SK-N-SH (cell line): ENCODE data around the gene CCAR1. TPM values are rescaled to one million over a fixed set of nuclear protein-coding genes. Genes with fewer than 3 reads are reported as not detected.

Source experiments
- CTCF ChIA-PET: fragments of 300-600, 350-600 bp; formaldehyde crosslinking; extraction: SDS; loops from one replicate; lab custom pipeline; 2021; lab: Yijun Ruan, JAX
- POLR2A ChIA-PET: fragments of 350-600 bp; sonication (Branson Sonifier 250); formaldehyde crosslinking; extraction: SDS; loops from one replicate; lab custom pipeline; 2020; ENCODE audit warnings: antibody characterized with exemption, inconsistent platforms; lab: Yijun Ruan, JAX
- DNase-seq: peaks from one replicate; pipeline ENCODE4 v3.0.0; 2012
- H2AFZ ChIP-seq: fragments of 200-600 bp; sonication (generic); 2 replicates; pipeline ENCODE4 v1.8.1; 2016; ENCODE audit warnings: antibody characterized with exemption, mild to moderate bottlenecking, low read depth
- H3F3A ChIP-seq: fragments of 200-600 bp; sonication (generic); replicated peaks from 2 replicates; pipeline ENCODE3; 2016; ENCODE audit warnings: antibody characterized with exemption, mild to moderate bottlenecking; ENCODE audit not compliant: insufficient read depth
- H3K27ac ChIP-seq, 2 experiments: fragments of 200-500 bp in 1 of 2; fragments of 200-600 bp in 1 of 2; sonication (Bioruptor generic) in 1 of 2; sonication (generic), shearing (Covaris generic) in 1 of 2; 2 replicates each; pipeline versions ENCODE4 v1.5.1 to v1.6.1; 2014 to 2016; ENCODE audit warnings: low read depth in 2 of 2, inconsistent platforms in 1 of 2, low read length in 1 of 2, mild to moderate bottlenecking in 1 of 2, mixed read lengths in 1 of 2
- H3K27me3 ChIP-seq: fragments of 200-600 bp; sonication (generic), shearing (Covaris generic); 2 replicates; pipeline ENCODE4 v1.6.1; 2016; ENCODE audit warnings: mixed run types; ENCODE audit not compliant: insufficient read depth
- H3K36me3 ChIP-seq, 2 experiments: fragments of 200-500 bp in 1 of 2; fragments of 200-600 bp in 1 of 2; sonication (Bioruptor generic) in 1 of 2; sonication (generic) in 1 of 2; replicated peaks in 1 of 2; 2 replicates each; pipeline versions ENCODE3 to v1.5.1; 2014 to 2016; ENCODE audit warnings: low read length in 1 of 2, mild to moderate bottlenecking in 1 of 2; ENCODE audit not compliant: insufficient read depth in 2 of 2, control insufficient read depth in 1 of 2
- H3K4me1 ChIP-seq, 2 experiments: fragments of 200-500 bp in 1 of 2; fragments of 200-600 bp in 1 of 2; sonication (Bioruptor generic) in 1 of 2; sonication (generic), shearing (Covaris generic) in 1 of 2; 2 replicates each; pipeline versions ENCODE4 v1.5.1 to v1.6.1; 2014 to 2016; ENCODE audit warnings: low read depth in 1 of 2, low read length in 1 of 2, mixed run types in 1 of 2; ENCODE audit not compliant: insufficient read depth in 2 of 2, control insufficient read depth in 1 of 2
- H3K4me2 ChIP-seq: fragments of 200-600 bp; sonication (generic), shearing (Covaris generic); 2 replicates; pipeline ENCODE4 v1.6.1; 2017; ENCODE audit warnings: mixed run types
- H3K4me3 ChIP-seq, 2 experiments: fragments of 200-500 bp in 1 of 2; fragments of 200-600 bp in 1 of 2; sonication (Bioruptor generic) in 1 of 2; sonication (generic), shearing (Covaris generic) in 1 of 2; 2 replicates each; pipeline versions ENCODE4 v1.5.1 to v1.8.1; 2014 to 2016; ENCODE audit warnings: low read depth in 2 of 2, inconsistent platforms in 1 of 2, low read length in 1 of 2, mild to moderate bottlenecking in 1 of 2, mixed read lengths in 1 of 2, moderate library complexity in 1 of 2
- H3K79me2 ChIP-seq: fragments of 200-600 bp; sonication (generic); 2 replicates; pipeline ENCODE4 v1.8.1; 2017; ENCODE audit warnings: mild to moderate bottlenecking; ENCODE audit not compliant: insufficient read depth
- H3K9ac ChIP-seq: fragments of 200-600 bp; sonication (generic); 2 replicates; pipeline ENCODE4 v1.6.1; 2017; ENCODE audit warnings: mixed run types
- H3K9me2 ChIP-seq: fragments of 200-600 bp; sonication (generic); 2 replicates; pipeline ENCODE4 v1.6.1; 2017; ENCODE audit warnings: mixed run types
- H3K9me3 ChIP-seq: fragments of 200-600 bp; sonication (generic); 2 replicates; pipeline ENCODE4 v1.6.1; 2017; ENCODE audit warnings: mixed run types, mild to moderate bottlenecking, moderate library complexity
- H4K20me1 ChIP-seq: fragments of 200-600 bp; sonication (generic); 2 replicates; pipeline ENCODE4 v1.6.1; 2017; ENCODE audit warnings: mild to moderate bottlenecking, mixed run types; ENCODE audit not compliant: insufficient read depth
- CHD2 ChIP-seq: fragments of 150-350 bp; IDR thresholded peaks from 2 replicates; pipeline ENCODE4 v1.6.1; 2018; ENCODE audit warnings: low read length; ENCODE audit not compliant: partially characterized antibody
- ELF1 ChIP-seq: IDR thresholded peaks from 2 replicates; pipeline ENCODE4 v1.4.0; 2012
- EP300 ChIP-seq, 2 experiments: IDR thresholded peaks; 2 replicates each; pipeline versions ENCODE4 v1.4.0 to v1.6.1; 2012; ENCODE audit warnings: borderline replicate concordance in 1 of 2, low read depth in 1 of 2, low read length in 1 of 2
- EZH2phosphoT487 ChIP-seq: fragments of 200-600 bp; sonication (generic); IDR thresholded peaks from 2 replicates; pipeline ENCODE4 v1.6.1; 2017; ENCODE audit warnings: low read depth, mixed run types, mild to moderate bottlenecking, antibody characterized with exemption, moderate library complexity, borderline replicate concordance
- FOSL2 ChIP-seq: IDR thresholded peaks from 2 replicates; pipeline ENCODE4 v1.4.0; 2012; ENCODE audit warnings: low read depth, mild to moderate bottlenecking, moderate library complexity, borderline replicate concordance
- GABPA ChIP-seq: IDR thresholded peaks from 2 replicates; pipeline ENCODE4 v1.4.0; 2012; ENCODE audit warnings: low read depth, mild to moderate bottlenecking
- MEF2A ChIP-seq: IDR thresholded peaks from 2 replicates; pipeline ENCODE4 v1.4.0; 2012; ENCODE audit warnings: low read depth, borderline replicate concordance
- MXI1 ChIP-seq: IDR thresholded peaks from 2 replicates; pipeline ENCODE4 v1.6.1; 2012; ENCODE audit warnings: mild to moderate bottlenecking, low read depth, low read length, improper control_type of control experiment
- NFIC ChIP-seq: IDR thresholded peaks from 2 replicates; pipeline ENCODE4 v1.4.0; 2012; ENCODE audit warnings: borderline replicate concordance
- NRF1 ChIP-seq: IDR thresholded peaks from 2 replicates; pipeline ENCODE4 v1.6.1; 2012; ENCODE audit warnings: low read depth, mild to moderate bottlenecking, low read length
- PBX3 ChIP-seq: IDR thresholded peaks from 2 replicates; pipeline ENCODE4; 2012
- POLR2AphosphoS5 ChIP-seq: IDR thresholded peaks from 2 replicates; pipeline ENCODE4 v1.6.1; 2012; ENCODE audit warnings: low read depth, low read length
- RAD21 ChIP-seq: IDR thresholded peaks from 2 replicates; pipeline ENCODE4 v1.6.1; 2012; ENCODE audit warnings: mild to moderate bottlenecking, low read length
- RCOR1 ChIP-seq: fragments of 150-350 bp; IDR thresholded peaks from 2 replicates; pipeline ENCODE4 v1.6.1; 2017; ENCODE audit warnings: antibody characterized with exemption, low read length
- RFX5 ChIP-seq: IDR thresholded peaks from 2 replicates; pipeline ENCODE4 v1.6.1; 2012; ENCODE audit warnings: mild to moderate bottlenecking, improper control_type of control experiment, low read length
- SIN3A ChIP-seq: IDR thresholded peaks from 2 replicates; pipeline ENCODE4 v1.6.1; 2012; ENCODE audit warnings: low read depth, mild to moderate bottlenecking, low read length, moderate library complexity, borderline replicate concordance
- SMC3 ChIP-seq: IDR thresholded peaks from 2 replicates; pipeline ENCODE4 v1.6.1; 2012; ENCODE audit warnings: low read depth, low read length, improper control_type of control experiment
- TEAD4 ChIP-seq: IDR thresholded peaks from 2 replicates; pipeline ENCODE4 v1.4.0; 2012; ENCODE audit warnings: mild to moderate bottlenecking, borderline replicate concordance; ENCODE audit not compliant: insufficient read depth
- USF1 ChIP-seq: IDR thresholded peaks from 2 replicates; pipeline ENCODE4 v1.4.0; 2012; ENCODE audit warnings: low read depth, borderline replicate concordance
- YY1 ChIP-seq: IDR thresholded peaks from 2 replicates; pipeline ENCODE4 v1.4.0; 2012; ENCODE audit warnings: low read depth, mild to moderate bottlenecking
- WGBS: methylation state at CpG from one replicate; pipeline ENCODE4 v1.1.6; 2017; ENCODE audit warnings: low lambda C conversion rate; 5-methylcytosine and 5-hydroxymethylcytosine counted together
- polyA plus RNA-seq, 3 experiments: library from polyadenylated mRNA; depleted of rRNA; stranded (reverse); fragments of >200 nt; gene quantifications; 2 replicates each; pipeline ENCODE4 v1.2.3, GENCODE V29; 2012
- TF ChIP-seq, protein P1 (sequence below): fragments of 150-350 bp; IDR thresholded peaks from 2 replicates; pipeline ENCODE4 v1.6.1; 2017; ENCODE audit warnings: antibody characterized with exemption, low read length, low read depth, borderline replicate concordance
- TF ChIP-seq, protein P2 (sequence below): fragments of 150-350 bp; IDR thresholded peaks from 2 replicates; pipeline ENCODE4 v1.6.1; 2016; ENCODE audit warnings: mild to moderate bottlenecking, low read depth, low read length

Gene CCAR1
- polyA plus RNA-seq, 1 of the 3 experiments (the other 2 are of a cell fraction): 25.7 TPM

DNA sequence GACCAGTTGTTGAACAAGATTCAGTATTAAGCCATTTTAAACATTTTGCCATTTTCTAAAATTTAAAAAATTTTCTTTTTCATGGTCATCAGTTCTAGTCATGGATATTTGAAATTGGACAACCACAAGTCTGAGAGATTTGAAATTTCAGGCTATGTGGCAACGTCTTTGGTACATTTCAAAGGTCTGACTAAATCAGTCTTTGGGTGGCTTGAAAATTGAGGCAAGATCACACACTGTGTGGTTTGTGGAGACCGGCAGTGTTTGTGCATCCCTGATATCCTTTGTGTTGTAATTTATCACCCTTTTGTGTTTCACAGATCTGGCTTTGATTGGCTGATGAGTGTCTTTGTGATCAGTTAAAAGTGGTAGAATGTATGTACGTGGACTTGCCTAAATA is 35.7 kb downstream of the CCAR1 start:
- no peaks in the 10 kb centered on the region for H3K27me3 ChIP-seq
- no peak for DNase-seq
- no peak overlapping the region for H3K4me3 ChIP-seq
- POLR2A ChIA-PET: no interaction called here
- H3K79me2 ChIP-seq: peaks cover 17% of the 10 kb centered on the region; the same call in 1 of the 2 replicates
- TF ChIP-seq RFX5 (no peak), FOSL2 (no peak), SMC3 (no peak), USF1 (no peak), GABPA (no peak), CHD2 (no peak), NFIC (no peak), MEF2A (no peak), MXI1 (no peak), NRF1 (no peak)
- TF ChIP-seq, protein P1, sequence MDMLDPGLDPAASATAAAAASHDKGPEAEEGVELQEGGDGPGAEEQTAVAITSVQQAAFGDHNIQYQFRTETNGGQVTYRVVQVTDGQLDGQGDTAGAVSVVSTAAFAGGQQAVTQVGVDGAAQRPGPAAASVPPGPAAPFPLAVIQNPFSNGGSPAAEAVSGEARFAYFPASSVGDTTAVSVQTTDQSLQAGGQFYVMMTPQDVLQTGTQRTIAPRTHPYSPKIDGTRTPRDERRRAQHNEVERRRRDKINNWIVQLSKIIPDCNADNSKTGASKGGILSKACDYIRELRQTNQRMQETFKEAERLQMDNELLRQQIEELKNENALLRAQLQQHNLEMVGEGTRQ: no peak
- no peak overlapping the region for H3K4me2 ChIP-seq
- H3K4me1 ChIP-seq: no peaks in the 10 kb centered on the region
- H3K36me3 ChIP-seq: peaks cover 82 to 95% of the 10 kb centered on the region in 2 experiments
- H3F3A ChIP-seq: peaks cover 4% of the 10 kb centered on the region
- H3K9me2 ChIP-seq: no peaks in the 10 kb centered on the region
- CTCF ChIA-PET: interaction anchor here (1.6 kb wide), 1 partner anchor 38 kb away, joined by 3 read pairs; no protein-coding TSS in a partner anchor
- H3K9ac ChIP-seq: no peak overlapping the region
- no peaks in the 10 kb centered on the region for H4K20me1 ChIP-seq
- H3K9me3 ChIP-seq: no peaks in the 10 kb centered on the region
- H3K27ac ChIP-seq: no peak overlapping the region
- H2AFZ ChIP-seq: no peak overlapping the region
- WGBS: 96% methylated on average over 3 of the region's 3 CpGs

DNA sequence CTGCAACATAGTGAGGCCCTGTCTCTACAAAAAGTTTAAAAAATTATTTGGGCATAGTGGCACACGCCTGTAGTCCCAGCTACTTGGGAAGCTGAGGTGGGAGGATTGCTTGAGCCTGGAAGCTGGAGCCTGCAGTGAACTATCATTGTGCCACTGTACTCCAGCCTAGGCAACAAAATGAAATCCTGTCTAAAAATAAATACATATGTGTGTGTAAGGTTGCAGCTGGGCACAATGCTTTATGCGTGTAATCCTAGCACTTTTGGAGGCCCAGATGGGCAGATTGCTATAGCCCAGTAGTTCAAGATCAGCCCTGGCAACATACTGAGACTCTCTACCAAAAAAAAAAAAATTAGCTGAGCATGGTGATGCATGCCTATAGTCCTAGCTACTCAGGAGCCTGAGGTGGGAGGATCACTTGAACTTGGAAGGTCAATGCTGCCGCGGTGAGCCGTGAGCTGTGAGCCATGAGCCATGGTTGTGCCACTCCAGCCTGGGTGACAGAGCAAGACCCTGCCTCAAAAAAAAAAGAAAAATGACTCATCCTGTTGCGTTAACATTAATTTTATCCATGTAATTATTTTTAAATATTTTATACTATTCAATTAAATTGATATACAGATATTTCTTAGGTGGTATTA is 38.3 kb downstream of the CCAR1 start:
- H3K36me3 ChIP-seq: peaks cover 71 to 88% of the 10 kb centered on the region in 2 experiments
- peaks cover 3% of the 10 kb centered on the region for H3F3A ChIP-seq
- H3K27ac ChIP-seq: no peak overlapping the region
- no peaks in the 10 kb centered on the region for H3K9me2 ChIP-seq
- H3K9me3 ChIP-seq: no peaks in the 10 kb centered on the region
- ChIA-PET CTCF (interaction anchor here (0.9 kb wide), 1 partner anchor 138 kb away, joined by 3 read pairs; no protein-coding TSS in a partner anchor), POLR2A (interaction anchor here (0.6 kb wide), 2 partner anchors 41 to 1377 kb away, joined by 3 to 5 read pairs; no protein-coding TSS in a partner anchor)
- DNase-seq: no peak
- H2AFZ ChIP-seq: no peak overlapping the region
- peaks cover 17% of the 10 kb centered on the region; the same call in 1 of the 2 replicates for H3K79me2 ChIP-seq
- no peaks in the 10 kb centered on the region for H3K27me3 ChIP-seq
- no peak overlapping the region for H3K4me2 ChIP-seq
- WGBS: 98% methylated on average over 6 of the region's 6 CpGs
- H3K4me3 ChIP-seq: no peak overlapping the region
- no peaks in the 10 kb centered on the region for H3K4me1 ChIP-seq
- H4K20me1 ChIP-seq: no peaks in the 10 kb centered on the region
- no peak overlapping the region for H3K9ac ChIP-seq
- TF ChIP-seq MEF2A (no peak), TEAD4 (no peak), YY1 (no peak), EP300 (IDR thresholded peaks at IDR 0.05; ENCODE audit: borderline replicate concordance in 1 of 2, low read depth in 1 of 2, low read length in 1 of 2) (no peak), PBX3 (no peak), EZH2phosphoT487 (no peak), ELF1 (no peak), RCOR1 (no peak), SMC3 (no peak), RFX5 (no peak), RAD21 (no peak), SIN3A (no peak), POLR2AphosphoS5 (no peak)
- TF ChIP-seq, protein P2, sequence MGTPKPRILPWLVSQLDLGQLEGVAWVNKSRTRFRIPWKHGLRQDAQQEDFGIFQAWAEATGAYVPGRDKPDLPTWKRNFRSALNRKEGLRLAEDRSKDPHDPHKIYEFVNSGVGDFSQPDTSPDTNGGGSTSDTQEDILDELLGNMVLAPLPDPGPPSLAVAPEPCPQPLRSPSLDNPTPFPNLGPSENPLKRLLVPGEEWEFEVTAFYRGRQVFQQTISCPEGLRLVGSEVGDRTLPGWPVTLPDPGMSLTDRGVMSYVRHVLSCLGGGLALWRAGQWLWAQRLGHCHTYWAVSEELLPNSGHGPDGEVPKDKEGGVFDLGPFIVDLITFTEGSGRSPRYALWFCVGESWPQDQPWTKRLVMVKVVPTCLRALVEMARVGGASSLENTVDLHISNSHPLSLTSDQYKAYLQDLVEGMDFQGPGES: no peak
